ENCODE results near the gene CCDC169.

CCDC169 gene

GRCh38 chr13:36251017-36251416 is 46.6 kb downstream of the CCDC169 start:
- no peaks in the 10 kb centered on the region for H3K36me3 ChIP-seq
- no peaks in the 10 kb centered on the region for H3K9me3 ChIP-seq
- no peaks in the 10 kb centered on the region for H3K27me3 ChIP-seq
- no peaks in the 10 kb centered on the region for H3K4me1 ChIP-seq (ENCODE audit: control insufficient read depth in 1 of 2, insufficient read depth in 1 of 2, low read depth in 1 of 2, low read length in 1 of 2)
- no peak overlapping the region for H3K27ac ChIP-seq
- H3K4me3 ChIP-seq (ENCODE audit: low read depth in 1 of 2, low read length in 1 of 2), result no peak overlapping the region
- TF ChIP-seq, protein P1, sequence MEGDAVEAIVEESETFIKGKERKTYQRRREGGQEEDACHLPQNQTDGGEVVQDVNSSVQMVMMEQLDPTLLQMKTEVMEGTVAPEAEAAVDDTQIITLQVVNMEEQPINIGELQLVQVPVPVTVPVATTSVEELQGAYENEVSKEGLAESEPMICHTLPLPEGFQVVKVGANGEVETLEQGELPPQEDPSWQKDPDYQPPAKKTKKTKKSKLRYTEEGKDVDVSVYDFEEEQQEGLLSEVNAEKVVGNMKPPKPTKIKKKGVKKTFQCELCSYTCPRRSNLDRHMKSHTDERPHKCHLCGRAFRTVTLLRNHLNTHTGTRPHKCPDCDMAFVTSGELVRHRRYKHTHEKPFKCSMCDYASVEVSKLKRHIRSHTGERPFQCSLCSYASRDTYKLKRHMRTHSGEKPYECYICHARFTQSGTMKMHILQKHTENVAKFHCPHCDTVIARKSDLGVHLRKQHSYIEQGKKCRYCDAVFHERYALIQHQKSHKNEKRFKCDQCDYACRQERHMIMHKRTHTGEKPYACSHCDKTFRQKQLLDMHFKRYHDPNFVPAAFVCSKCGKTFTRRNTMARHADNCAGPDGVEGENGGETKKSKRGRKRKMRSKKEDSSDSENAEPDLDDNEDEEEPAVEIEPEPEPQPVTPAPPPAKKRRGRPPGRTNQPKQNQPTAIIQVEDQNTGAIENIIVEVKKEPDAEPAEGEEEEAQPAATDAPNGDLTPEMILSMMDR (IDR thresholded peaks at IDR 0.05), result no peak

DNA sequence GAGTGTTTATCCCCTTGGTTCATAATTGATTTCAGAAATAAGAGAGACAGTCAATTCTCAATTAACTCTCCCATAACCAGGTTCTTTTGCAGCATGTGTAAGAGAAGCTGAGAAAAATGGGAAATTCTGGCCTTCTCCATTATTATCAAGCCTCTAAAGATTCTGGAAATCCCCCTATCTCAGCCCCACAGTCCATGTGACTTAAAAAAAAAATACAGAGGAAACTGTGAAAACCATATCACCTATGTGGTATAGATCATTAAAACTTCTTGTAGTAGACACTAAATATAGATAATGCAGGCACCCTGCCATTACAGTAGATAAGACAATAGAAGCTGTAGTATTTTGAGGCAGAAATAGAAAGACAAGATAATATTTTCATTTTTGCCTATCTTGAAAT is 48.9 kb downstream of the CCDC169 start:
- Histone ChIP-seq H3K4me1 (ENCODE audit: control insufficient read depth in 1 of 2, insufficient read depth in 1 of 2, low read depth in 1 of 2, low read length in 1 of 2) (no peaks in the 10 kb centered on the region), H3K9me3 (no peaks in the 10 kb centered on the region), H3K4me3 (ENCODE audit: low read depth in 1 of 2, low read length in 1 of 2) (no peak overlapping the region), H3K27me3 (no peaks in the 10 kb centered on the region), H3K27ac (no peak overlapping the region), H3K36me3 (no peaks in the 10 kb centered on the region)
- TF ChIP-seq, protein P1 (IDR thresholded peaks at IDR 0.05), result no peak

GRCh38 chr13:36244990-36245389 is 52.6 kb downstream of the CCDC169 start:
- no peaks in the 10 kb centered on the region for H3K27me3 ChIP-seq
- H3K9me3 ChIP-seq, result no peaks in the 10 kb centered on the region
- H3K36me3 ChIP-seq, result no peaks in the 10 kb centered on the region
- H3K4me1 ChIP-seq (ENCODE audit: control insufficient read depth in 1 of 2, insufficient read depth in 1 of 2, low read depth in 1 of 2, low read length in 1 of 2), result no peaks in the 10 kb centered on the region
- no peak overlapping the region for H3K4me3 ChIP-seq (ENCODE audit: low read depth in 1 of 2, low read length in 1 of 2)
- TF ChIP-seq, protein P1 (IDR thresholded peaks at IDR 0.05), result no peak
- no peak overlapping the region for H3K27ac ChIP-seq

DNA sequence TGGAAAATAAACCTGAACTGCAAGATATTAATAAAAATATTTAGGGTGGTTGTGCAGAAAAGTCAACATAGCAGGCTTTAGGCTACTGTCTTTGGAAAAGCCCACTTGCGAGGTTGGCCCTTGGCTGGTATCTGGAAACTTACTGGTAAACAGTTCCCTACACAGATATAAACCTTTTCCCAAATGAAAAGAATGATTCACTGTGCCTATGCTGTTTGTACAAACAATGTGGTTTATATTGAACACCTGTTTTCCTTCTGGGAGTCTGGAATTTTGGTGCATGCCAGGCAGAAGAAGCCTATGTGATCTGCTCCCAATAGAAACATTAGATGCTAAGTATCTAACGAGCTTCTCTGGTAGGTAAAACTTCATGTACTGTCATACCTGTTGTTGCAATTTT is 53.5 kb downstream of the CCDC169 start:
- no peaks in the 10 kb centered on the region for H3K4me1 ChIP-seq (ENCODE audit: control insufficient read depth in 1 of 2, insufficient read depth in 1 of 2, low read depth in 1 of 2, low read length in 1 of 2)
- H3K27me3 ChIP-seq, result no peaks in the 10 kb centered on the region
- no peaks in the 10 kb centered on the region for H3K36me3 ChIP-seq
- no peak overlapping the region for H3K27ac ChIP-seq
- TF ChIP-seq, protein P1 (IDR thresholded peaks at IDR 0.05), result no peak
- no peak overlapping the region for H3K4me3 ChIP-seq (ENCODE audit: low read depth in 1 of 2, low read length in 1 of 2)
- no peaks in the 10 kb centered on the region for H3K9me3 ChIP-seq

DNA sequence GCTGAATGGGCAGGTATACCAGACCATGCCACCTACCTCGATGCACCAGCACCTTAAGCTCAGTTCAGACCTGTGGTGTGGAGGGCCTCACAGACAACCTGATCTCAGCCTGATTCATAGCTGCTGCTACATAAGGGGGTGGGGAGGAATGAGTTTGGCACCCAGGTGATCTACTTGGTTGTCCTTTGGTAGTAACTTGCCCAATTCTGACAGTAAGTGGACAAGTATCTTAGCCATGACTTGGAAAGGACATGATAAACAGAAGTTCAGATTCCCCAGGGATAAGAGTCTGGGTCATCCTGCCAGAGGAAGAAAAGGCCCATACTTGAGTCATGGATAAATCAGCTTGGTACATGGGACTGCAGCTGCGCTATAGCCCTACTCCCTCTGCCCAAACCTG is 54.9 kb downstream of the CCDC169 start:
- Histone ChIP-seq H3K4me1 (ENCODE audit: control insufficient read depth in 1 of 2, insufficient read depth in 1 of 2, low read depth in 1 of 2, low read length in 1 of 2) (no peaks in the 10 kb centered on the region), H3K27ac (no peak overlapping the region), H3K27me3 (no peaks in the 10 kb centered on the region), H3K9me3 (no peaks in the 10 kb centered on the region), H3K4me3 (ENCODE audit: low read depth in 1 of 2, low read length in 1 of 2) (no peak overlapping the region), H3K36me3 (no peaks in the 10 kb centered on the region)
- TF ChIP-seq, protein P1 (IDR thresholded peaks at IDR 0.05), result no peak

- H3K27me3 ChIP-seq, result no peaks in the 10 kb centered on the region
- no peak overlapping the region for H3K4me3 ChIP-seq (ENCODE audit: low read depth in 1 of 2, low read length in 1 of 2)
- H3K36me3 ChIP-seq, result no peaks in the 10 kb centered on the region
- TF ChIP-seq, protein P1 (IDR thresholded peaks at IDR 0.05), result no peak
- H3K27ac ChIP-seq, result no peak overlapping the region
- H3K9me3 ChIP-seq, result no peaks in the 10 kb centered on the region
- H3K4me1 ChIP-seq (ENCODE audit: control insufficient read depth in 1 of 2, insufficient read depth in 1 of 2, low read depth in 1 of 2, low read length in 1 of 2), result no peaks in the 10 kb centered on the region
Measured at GRCh38 chr13:36231236-36231635, 66.4 kb downstream of the CCDC169 start.

Measured in neutrophil (primary cell).